ENCODE measurements around the gene CFAP53.

DNA sequence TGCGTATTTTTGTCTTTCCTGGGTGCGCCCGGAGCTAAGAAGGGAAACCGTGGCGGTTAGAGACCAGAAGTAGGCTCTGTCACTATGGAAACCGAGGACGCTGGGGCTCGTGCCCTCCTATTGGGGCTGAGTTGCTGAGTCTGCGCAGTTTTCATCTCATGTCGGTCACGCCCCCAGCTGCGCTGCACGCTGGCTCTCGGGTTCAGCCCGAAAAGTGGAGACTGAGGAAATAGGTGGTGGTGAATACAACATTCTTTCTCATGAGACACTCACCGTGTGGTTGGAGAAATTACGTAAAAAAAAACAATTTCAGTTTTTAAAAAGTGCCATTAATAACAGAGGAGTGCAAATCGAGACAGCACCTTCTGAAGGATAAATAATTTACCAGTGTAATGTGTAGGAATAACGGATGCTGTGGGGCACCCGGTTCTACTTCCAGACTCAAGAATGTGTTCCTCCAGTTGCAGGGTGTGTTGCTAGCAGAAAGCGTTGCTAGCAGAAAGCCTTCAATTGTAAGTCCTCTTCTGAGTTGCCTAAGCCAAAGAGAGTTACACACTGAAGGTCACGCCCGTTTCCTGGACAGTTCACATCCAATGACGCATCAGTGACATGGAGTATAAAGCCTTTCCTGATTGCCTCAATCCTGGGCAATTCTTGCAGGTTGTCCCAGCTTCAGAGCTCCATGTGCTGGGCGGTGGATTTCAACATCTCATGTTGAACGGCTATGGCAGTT lies 41.6 kb upstream of the CFAP53 start:
- no peak for TF ChIP-seq CTCF (IDR thresholded peaks at IDR 0.05)
- TF ChIP-seq POLR2A (IDR thresholded peaks at IDR 0.05): no peak

All from heart left ventricle (tissue), 13 donors.